Hepatocyte (in vitro differentiated cells): ENCODE measurements around the gene NAV2.

Experiments used
- EZH2 ChIP-seq: fragments of 200-600 bp; sonication (generic); IDR thresholded peaks from 2 replicates; pipeline ENCODE4 v1.6.1; 2016; ENCODE audit warnings: antibody characterized with exemption, mild to moderate bottlenecking, borderline replicate concordance
- EZH2phosphoT487 ChIP-seq: fragments of 200-600 bp; sonication (generic); IDR thresholded peaks from one replicate; pipeline ENCODE4 v1.6.1; 2018; ENCODE audit warnings: antibody characterized with exemption, mild to moderate bottlenecking, low read depth, moderate library complexity; ENCODE audit not compliant: unreplicated experiment, severe bottlenecking
- TF ChIP-seq, protein P1 (sequence below): fragments of 200-600 bp; sonication (generic); IDR thresholded peaks from 2 replicates; pipeline ENCODE4 v1.5.1; 2016; ENCODE audit warnings: antibody characterized with exemption, mild to moderate bottlenecking; ENCODE audit not compliant: poor library complexity

GRCh38 chr11:20157728-20158127 is 445.1 kb downstream of the NAV2 start:
- TF ChIP-seq, protein P1, sequence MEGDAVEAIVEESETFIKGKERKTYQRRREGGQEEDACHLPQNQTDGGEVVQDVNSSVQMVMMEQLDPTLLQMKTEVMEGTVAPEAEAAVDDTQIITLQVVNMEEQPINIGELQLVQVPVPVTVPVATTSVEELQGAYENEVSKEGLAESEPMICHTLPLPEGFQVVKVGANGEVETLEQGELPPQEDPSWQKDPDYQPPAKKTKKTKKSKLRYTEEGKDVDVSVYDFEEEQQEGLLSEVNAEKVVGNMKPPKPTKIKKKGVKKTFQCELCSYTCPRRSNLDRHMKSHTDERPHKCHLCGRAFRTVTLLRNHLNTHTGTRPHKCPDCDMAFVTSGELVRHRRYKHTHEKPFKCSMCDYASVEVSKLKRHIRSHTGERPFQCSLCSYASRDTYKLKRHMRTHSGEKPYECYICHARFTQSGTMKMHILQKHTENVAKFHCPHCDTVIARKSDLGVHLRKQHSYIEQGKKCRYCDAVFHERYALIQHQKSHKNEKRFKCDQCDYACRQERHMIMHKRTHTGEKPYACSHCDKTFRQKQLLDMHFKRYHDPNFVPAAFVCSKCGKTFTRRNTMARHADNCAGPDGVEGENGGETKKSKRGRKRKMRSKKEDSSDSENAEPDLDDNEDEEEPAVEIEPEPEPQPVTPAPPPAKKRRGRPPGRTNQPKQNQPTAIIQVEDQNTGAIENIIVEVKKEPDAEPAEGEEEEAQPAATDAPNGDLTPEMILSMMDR: no peak
- TF ChIP-seq EZH2 (peak; percentile 16), EZH2phosphoT487 (peak; percentile 13)
